Transverse colon (tissue), 4 donors: ENCODE measurements around the gene ANKRD11.
"Not testable (repeated sequence)": the region's sequence is repeated elsewhere in the genome, so short reads cannot be mapped to it uniquely, and the experiment has no call there.

Experiments
- CTCF ChIP-seq, 5 experiments: fragments of 200-600 bp in 3 of 5; fragments of 450-650 bp in 2 of 5; sonication (generic) in 3 of 5; IDR thresholded peaks; 1 replicate in 2 of 5; 2 replicates in 3 of 5; pipeline ENCODE4 v1.5.1; 2016 to 2017; ENCODE audit warnings: antibody characterized with exemption in 5 of 5, inconsistent platforms in 3 of 5, mild to moderate bottlenecking in 2 of 5, moderate library complexity in 1 of 5
- EP300 ChIP-seq: sonication (generic); formaldehyde crosslinking; IDR thresholded peaks from one replicate; pipeline ENCODE4 v1.6.1; 2017; ENCODE audit warnings: antibody characterized with exemption, low read depth
- POLR2AphosphoS5 ChIP-seq, 3 donors: sonication (generic); formaldehyde crosslinking; IDR thresholded peaks; one replicate each; pipeline ENCODE4 v1.6.1; 2016; ENCODE audit warnings: antibody characterized with exemption in 3 of 3

GRCh38 chr16:89461890-89462289 is 28.5 kb downstream of the ANKRD11 start:
- TF ChIP-seq CTCF (IDR thresholded peaks at IDR 0.05); POLR2AphosphoS5 (IDR thresholded peaks at IDR 0.05); EP300: not testable (repeated sequence)
